HEK293 (cell line): ENCODE measurements around the gene PRR33.

Experiments
- TCF7L2 ChIP-seq: IDR thresholded peaks from 2 replicates; pipeline ENCODE4 v1.6.1; 2011; ENCODE audit warnings: low read depth, mild to moderate bottlenecking, inconsistent platforms, low read length, moderate library complexity, borderline replicate concordance
- ZNF132 ChIP-seq: fragments of 450-650 bp; formaldehyde crosslinking; IDR thresholded peaks from 2 replicates; pipeline ENCODE4 v1.5.1; 2017; ENCODE audit warnings: missing biosample characterization, missing genetic modification characterization, borderline replicate concordance
- ZNF274 ChIP-seq, 2 experiments: fragments of 200-500 bp in 1 of 2; fragments of 450-650 bp in 1 of 2; sonication (Bioruptor generic) in 1 of 2; formaldehyde crosslinking in 1 of 2; IDR thresholded peaks; 2 replicates each; pipeline versions ENCODE4 v1.5.1 to v1.6.1; 2014 to 2016; ENCODE audit warnings: borderline replicate concordance in 1 of 2, inconsistent platforms in 1 of 2, low read length in 1 of 2, missing biosample characterization in 1 of 2, missing genetic modification characterization in 1 of 2
- ZNF416 ChIP-seq: fragments of 450-650 bp; formaldehyde crosslinking; IDR thresholded peaks from 2 replicates; pipeline ENCODE4 v1.5.1; 2016; ENCODE audit warnings: missing biosample characterization, missing genetic modification characterization
- ZNF473 ChIP-seq: fragments of 450-650 bp; formaldehyde crosslinking; IDR thresholded peaks from 2 replicates; pipeline ENCODE4 v1.5.1; 2017; ENCODE audit warnings: missing biosample characterization, missing genetic modification characterization
- ZNF596 ChIP-seq: fragments of 450-650 bp; IDR thresholded peaks from 2 replicates; pipeline ENCODE4 v1.5.0; 2018; ENCODE audit warnings: missing biosample characterization, mild to moderate bottlenecking, missing genetic modification characterization, moderate library complexity
- ZNF664 ChIP-seq: fragments of 450-650 bp; formaldehyde crosslinking; IDR thresholded peaks from 2 replicates; pipeline ENCODE4 v1.5.1; 2016; ENCODE audit warnings: missing biosample characterization, missing genetic modification characterization
- TF ChIP-seq, protein P1 (sequence below): fragments of 450-650 bp; formaldehyde crosslinking; IDR thresholded peaks from 2 replicates; pipeline ENCODE4 v1.5.1; 2017; ENCODE audit warnings: missing biosample characterization, missing genetic modification characterization
- TF ChIP-seq, protein P2 (sequence below): fragments of 450-650 bp; formaldehyde crosslinking; IDR thresholded peaks from 2 replicates; pipeline ENCODE4 v1.5.1; 2016; ENCODE audit warnings: missing biosample characterization, missing genetic modification characterization
- TF ChIP-seq, protein P3 (sequence below): fragments of 450-650 bp; formaldehyde crosslinking; IDR thresholded peaks from 2 replicates; pipeline ENCODE4 v1.5.1; 2016; ENCODE audit warnings: missing biosample characterization, missing genetic modification characterization

DNA sequence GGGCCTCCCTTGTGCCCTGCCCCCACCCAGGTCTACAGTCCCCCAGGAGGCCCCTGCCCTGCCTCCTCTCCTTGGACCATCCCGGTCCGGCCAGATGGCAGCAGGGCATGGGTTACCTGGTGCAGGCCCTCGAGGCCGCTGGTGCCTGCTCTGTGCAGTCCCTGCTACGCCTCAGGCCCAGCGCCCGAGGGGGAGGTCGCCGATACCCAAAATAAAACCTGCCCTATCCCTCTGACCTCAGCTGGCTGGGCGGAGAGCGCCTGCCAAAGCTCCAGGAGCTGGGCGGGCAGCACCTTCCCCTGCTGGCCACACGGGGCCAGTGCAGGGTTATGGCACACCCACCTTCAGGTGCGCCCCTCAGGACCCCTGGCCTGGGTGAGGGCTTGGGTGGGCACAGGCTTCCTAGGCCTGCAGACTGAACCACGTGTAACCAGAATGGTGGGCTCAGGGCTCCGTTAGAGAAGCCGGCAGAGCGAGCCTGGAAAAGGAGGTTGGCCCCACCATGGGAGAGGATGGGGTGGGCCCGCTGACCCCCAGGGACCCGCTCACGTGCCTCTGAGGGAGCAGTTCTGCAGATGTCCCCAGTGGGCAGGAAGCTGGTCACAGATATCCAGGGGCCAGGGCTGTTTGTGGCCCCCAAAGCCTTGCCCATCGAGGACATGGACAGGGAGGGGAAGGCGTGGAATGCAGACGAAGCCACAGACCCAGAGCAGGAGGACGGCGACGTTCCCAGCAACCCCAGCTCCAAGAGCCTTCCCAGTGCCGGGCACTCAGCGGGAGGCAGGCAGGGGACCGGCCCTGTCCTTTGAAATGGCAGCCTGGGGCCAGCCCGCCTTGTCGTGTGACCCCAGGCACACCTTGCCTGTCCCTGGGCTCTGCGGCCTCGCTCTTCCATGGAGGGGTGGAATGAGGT is 26.1 kb upstream of the PRR33 start:
- TF ChIP-seq, protein P1, sequence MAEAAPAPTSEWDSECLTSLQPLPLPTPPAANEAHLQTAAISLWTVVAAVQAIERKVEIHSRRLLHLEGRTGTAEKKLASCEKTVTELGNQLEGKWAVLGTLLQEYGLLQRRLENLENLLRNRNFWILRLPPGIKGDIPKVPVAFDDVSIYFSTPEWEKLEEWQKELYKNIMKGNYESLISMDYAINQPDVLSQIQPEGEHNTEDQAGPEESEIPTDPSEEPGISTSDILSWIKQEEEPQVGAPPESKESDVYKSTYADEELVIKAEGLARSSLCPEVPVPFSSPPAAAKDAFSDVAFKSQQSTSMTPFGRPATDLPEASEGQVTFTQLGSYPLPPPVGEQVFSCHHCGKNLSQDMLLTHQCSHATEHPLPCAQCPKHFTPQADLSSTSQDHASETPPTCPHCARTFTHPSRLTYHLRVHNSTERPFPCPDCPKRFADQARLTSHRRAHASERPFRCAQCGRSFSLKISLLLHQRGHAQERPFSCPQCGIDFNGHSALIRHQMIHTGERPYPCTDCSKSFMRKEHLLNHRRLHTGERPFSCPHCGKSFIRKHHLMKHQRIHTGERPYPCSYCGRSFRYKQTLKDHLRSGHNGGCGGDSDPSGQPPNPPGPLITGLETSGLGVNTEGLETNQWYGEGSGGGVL (tag by site-specific recombination) = no peak
- TF ChIP-seq, protein P2, sequence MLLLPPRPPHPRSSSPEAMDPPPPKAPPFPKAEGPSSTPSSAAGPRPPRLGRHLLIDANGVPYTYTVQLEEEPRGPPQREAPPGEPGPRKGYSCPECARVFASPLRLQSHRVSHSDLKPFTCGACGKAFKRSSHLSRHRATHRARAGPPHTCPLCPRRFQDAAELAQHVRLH (tag by site-specific recombination) = no peak
- TF ChIP-seq ZNF274 (IDR thresholded peaks at IDR 0.05; ENCODE audit: low read length) (no peak), ZNF274 (tag by site-specific recombination; IDR thresholded peaks at IDR 0.05; ENCODE audit: borderline replicate concordance) (no peak), ZNF132 (tag by site-specific recombination) (no peak), ZNF473 (tag by site-specific recombination) (no peak), ZNF664 (tag by site-specific recombination) (no peak), ZNF416 (no peak), TCF7L2 (no peak), ZNF596 (no peak)
- TF ChIP-seq, protein P3, sequence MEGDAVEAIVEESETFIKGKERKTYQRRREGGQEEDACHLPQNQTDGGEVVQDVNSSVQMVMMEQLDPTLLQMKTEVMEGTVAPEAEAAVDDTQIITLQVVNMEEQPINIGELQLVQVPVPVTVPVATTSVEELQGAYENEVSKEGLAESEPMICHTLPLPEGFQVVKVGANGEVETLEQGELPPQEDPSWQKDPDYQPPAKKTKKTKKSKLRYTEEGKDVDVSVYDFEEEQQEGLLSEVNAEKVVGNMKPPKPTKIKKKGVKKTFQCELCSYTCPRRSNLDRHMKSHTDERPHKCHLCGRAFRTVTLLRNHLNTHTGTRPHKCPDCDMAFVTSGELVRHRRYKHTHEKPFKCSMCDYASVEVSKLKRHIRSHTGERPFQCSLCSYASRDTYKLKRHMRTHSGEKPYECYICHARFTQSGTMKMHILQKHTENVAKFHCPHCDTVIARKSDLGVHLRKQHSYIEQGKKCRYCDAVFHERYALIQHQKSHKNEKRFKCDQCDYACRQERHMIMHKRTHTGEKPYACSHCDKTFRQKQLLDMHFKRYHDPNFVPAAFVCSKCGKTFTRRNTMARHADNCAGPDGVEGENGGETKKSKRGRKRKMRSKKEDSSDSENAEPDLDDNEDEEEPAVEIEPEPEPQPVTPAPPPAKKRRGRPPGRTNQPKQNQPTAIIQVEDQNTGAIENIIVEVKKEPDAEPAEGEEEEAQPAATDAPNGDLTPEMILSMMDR = no peak
